H1 (cell line): ENCODE measurements around the gene SPAG16. TPM values are rescaled to one million over a fixed set of nuclear protein-coding genes. Genes with fewer than 3 reads are reported as not detected.
"Not testable (repeated sequence)": the region's sequence is repeated elsewhere in the genome, so short reads cannot be mapped to it uniquely, and the experiment has no call there.

Experiments
- CTCF ChIA-PET: fragments of 300-600 bp; sonication (Branson Sonifier 250); formaldehyde crosslinking; loops from one replicate; lab custom pipeline; 2021; ENCODE audit not compliant: partially characterized antibody; lab: Charles Lee
- POLR2A ChIA-PET: fragments of 300-600 bp; sonication (Branson Sonifier 250); formaldehyde crosslinking; loops from one replicate; lab custom pipeline; 2021; ENCODE audit warnings: inconsistent platforms; ENCODE audit not compliant: partially characterized antibody; lab: Charles Lee
- DNase-seq, 2 experiments: peaks; one replicate each; pipeline versions ENCODE4 v3.0.0 to v3.0.0-alpha.2; 2010 to 2022; ENCODE audit warnings: low spot score in 2 of 2, low read depth in 1 of 2, mixed read lengths in 1 of 2
- FAIRE-seq: peaks from 2 replicates; lab custom pipeline; 2011; peaks lifted over from hg19 to GRCh38; lab: Jason Lieb, UNC
- H2AFZ ChIP-seq: 2 replicates; pipeline ENCODE4 v1.8.1; 2012; ENCODE audit warnings: low read length, inconsistent platforms
- H2AK5ac ChIP-seq: 2 replicates; pipeline ENCODE4 v1.6.1; 2013; ENCODE audit warnings: low read depth, low read length
- H2BK120ac ChIP-seq: replicated peaks from 2 replicates; pipeline ENCODE3; 2013; ENCODE audit warnings: low read depth, low read length, inconsistent platforms
- H2BK12ac ChIP-seq: 2 replicates; pipeline ENCODE4 v1.6.1; 2013; ENCODE audit warnings: low read depth, low read length
- H2BK15ac ChIP-seq: 2 replicates; pipeline ENCODE4 v1.6.1; 2013; ENCODE audit warnings: low read length
- H2BK20ac ChIP-seq: 2 replicates; pipeline ENCODE4 v1.6.1; 2013; ENCODE audit warnings: low read length
- H2BK5ac ChIP-seq: 2 replicates; pipeline ENCODE4 v1.6.1; 2013; ENCODE audit warnings: low read depth, low read length
- H3K14ac ChIP-seq: 2 replicates; pipeline ENCODE4 v1.6.1; 2013; ENCODE audit warnings: inconsistent platforms; ENCODE audit not compliant: insufficient read length
- H3K18ac ChIP-seq: 2 replicates; pipeline ENCODE4 v1.6.1; 2013; ENCODE audit warnings: low read length; ENCODE audit errors: extremely low read depth
- H3K23ac ChIP-seq: 2 replicates; pipeline ENCODE4 v1.6.1; 2013; ENCODE audit warnings: inconsistent platforms; ENCODE audit not compliant: insufficient read length
- H3K23me2 ChIP-seq: 2 replicates; pipeline ENCODE4 v1.6.1; 2013; ENCODE audit warnings: low read depth, low read length
- H3K27ac ChIP-seq: 2 replicates; pipeline ENCODE4 v1.6.1; 2011; ENCODE audit warnings: low read depth, low read length, inconsistent platforms
- H3K27me3 ChIP-seq, 4 experiments: replicated peaks in 1 of 4; 1 replicate in 1 of 4; 2 replicates in 3 of 4; pipeline versions ENCODE4 v1.6.1 to v1.8.1; 2011 to 2013; ENCODE audit warnings: low read length in 3 of 4, mild to moderate bottlenecking in 3 of 4, inconsistent platforms in 2 of 4, mixed read lengths in 2 of 4, moderate library complexity in 1 of 4; ENCODE audit not compliant: control insufficient read depth in 3 of 4, insufficient read depth in 3 of 4; ENCODE audit errors: extremely low read depth in 1 of 4
- H3K36me3 ChIP-seq, 4 experiments: 2 replicates each; pipeline versions ENCODE4 v1.6.1 to v1.8.1; 2011 to 2013; ENCODE audit warnings: mild to moderate bottlenecking in 4 of 4, low read length in 3 of 4, moderate library complexity in 2 of 4, control low read depth in 1 of 4, inconsistent platforms in 1 of 4; ENCODE audit not compliant: insufficient read depth in 4 of 4, control insufficient read depth in 2 of 4
- H3K4ac ChIP-seq: replicated peaks from 2 replicates; pipeline ENCODE3; 2013; ENCODE audit warnings: low read length, low read depth, mixed read lengths, inconsistent platforms; ENCODE audit not compliant: insufficient read length
- H3K4me1 ChIP-seq, 4 experiments: replicated peaks in 1 of 4; 1 replicate in 1 of 4; 2 replicates in 3 of 4; pipeline versions ENCODE4 v1.6.1 to v1.8.1; 2011 to 2013; ENCODE audit warnings: low read length in 3 of 4, inconsistent platforms in 2 of 4, mixed read lengths in 1 of 4; ENCODE audit not compliant: insufficient read depth in 4 of 4, control insufficient read depth in 3 of 4
- H3K4me2 ChIP-seq, 2 experiments: 2 replicates each; pipeline versions ENCODE4 v1.6.1 to v1.8.1; 2011 to 2013; ENCODE audit warnings: low read depth in 2 of 2, low read length in 2 of 2, control low read depth in 1 of 2, inconsistent platforms in 1 of 2, mild to moderate bottlenecking in 1 of 2; ENCODE audit not compliant: insufficient read depth in 1 of 2
- H3K4me3 ChIP-seq, 4 experiments: fragments of 200-600, 300-600 bp in 1 of 4; sonication (generic), shearing (Covaris generic), sonication (Bioruptor Twin) in 1 of 4; 2 replicates each; pipeline versions ENCODE4 v1.5.1 to v1.8.1; 2011 to 2016; ENCODE audit warnings: low read length in 4 of 4, low read depth in 3 of 4, control low read depth in 2 of 4, inconsistent platforms in 2 of 4, mild to moderate bottlenecking in 2 of 4, mixed read lengths in 1 of 4, moderate library complexity in 1 of 4; ENCODE audit not compliant: insufficient read depth in 2 of 4; ENCODE audit errors: extremely low read depth in 1 of 4
- H3K56ac ChIP-seq: replicated peaks from 2 replicates; pipeline ENCODE3; 2013; ENCODE audit warnings: low read depth, mild to moderate bottlenecking, mixed read lengths, low read length, inconsistent platforms; ENCODE audit not compliant: insufficient read length
- H3K79me1 ChIP-seq: 2 replicates; pipeline ENCODE4 v1.6.1; 2013; ENCODE audit warnings: low read depth, low read length, control low read depth
- H3K79me2 ChIP-seq, 2 experiments: 2 replicates each; pipeline versions ENCODE4 v1.6.1 to v1.8.1; 2012 to 2013; ENCODE audit warnings: low read length in 2 of 2, mild to moderate bottlenecking in 2 of 2, inconsistent platforms in 1 of 2; ENCODE audit not compliant: insufficient read depth in 2 of 2, control insufficient read depth in 1 of 2
- H3K9ac ChIP-seq, 4 experiments: replicated peaks in 1 of 4; 1 replicate in 1 of 4; 2 replicates in 3 of 4; pipeline versions ENCODE4 v1.6.1 to v1.8.1; 2011 to 2013; ENCODE audit warnings: low read depth in 3 of 4, low read length in 3 of 4, control low read depth in 2 of 4, mild to moderate bottlenecking in 2 of 4, moderate library complexity in 2 of 4, inconsistent platforms in 1 of 4; ENCODE audit errors: extremely low read depth in 1 of 4
- H3K9me3 ChIP-seq, 2 experiments: 2 replicates each; pipeline versions ENCODE4 v1.6.1 to v1.8.1; 2012 to 2013; ENCODE audit warnings: mild to moderate bottlenecking in 2 of 2, moderate library complexity in 2 of 2, control low read depth in 1 of 2, inconsistent platforms in 1 of 2, low read depth in 1 of 2, low read length in 1 of 2, mixed read lengths in 1 of 2; ENCODE audit not compliant: insufficient read depth in 2 of 2
- H4K20me1 ChIP-seq, 2 experiments: replicated peaks in 1 of 2; 2 replicates each; pipeline versions ENCODE3 to v1.8.1; 2011 to 2013; ENCODE audit warnings: inconsistent platforms in 2 of 2, low read length in 2 of 2, mild to moderate bottlenecking in 1 of 2; ENCODE audit not compliant: insufficient read depth in 2 of 2, control insufficient read depth in 1 of 2
- H4K5ac ChIP-seq: 2 replicates; pipeline ENCODE4 v1.6.1; 2013; ENCODE audit warnings: low read length, low read depth, mixed read lengths, inconsistent platforms; ENCODE audit not compliant: insufficient read length
- H4K8ac ChIP-seq: 2 replicates; pipeline ENCODE4 v1.8.0; 2013; ENCODE audit warnings: mild to moderate bottlenecking, moderate library complexity, low read length, inconsistent platforms; ENCODE audit not compliant: insufficient read depth; ENCODE audit errors: extremely low read depth
- H4K91ac ChIP-seq: replicated peaks from 2 replicates; pipeline ENCODE3; 2013; ENCODE audit warnings: low read length, mixed read lengths, inconsistent platforms; ENCODE audit not compliant: insufficient read length
- WGBS, 2 experiments: shearing (Covaris generic) in 1 of 2; methylation state at CpG; one replicate each; pipeline versions ENCODE4 v1.1.6 to v1.1.7; 2013 to 2015; ENCODE audit warnings: low lambda C conversion rate in 2 of 2, mixed read lengths in 2 of 2, inconsistent platforms in 1 of 2, low coverage in 1 of 2, missing lambda C conversion rate in 1 of 2; ENCODE audit not compliant: insufficient replicate concordance in 2 of 2, insufficient coverage in 1 of 2, insufficient read length in 1 of 2; ENCODE audit errors: extremely low coverage in 1 of 2, missing lambda C conversion rate in 1 of 2; 5-methylcytosine and 5-hydroxymethylcytosine counted together
- polyA plus RNA-seq, 7 experiments: library from polyadenylated mRNA; depleted of rRNA in 3 of 7; stranded (reverse) in 5 of 7; unstranded in 2 of 7; fragments of >200 nt in 5 of 7; fragments of 200-250 nt in 2 of 7; gene quantifications; 1 replicate in 5 of 7; 2 replicates in 1 of 7; 4 replicates in 1 of 7; pipeline versions ENCODE4 v1.2.1 to v1.2.3, GENCODE V29; 2011 to 2013; ENCODE audit warnings: missing spikeins in 2 of 7, mixed read lengths in 2 of 7
- total RNA-seq: library from RNA; stranded (reverse); fragmentation: NEBNext Ultra II Directional; extraction: Animal tissue kit (Norgen Biotek cat#: 25700); gene quantifications from 2 replicates; pipeline ENCODE4 v1.2.1, GENCODE V29; 2021

Gene SPAG16
- total and polyA plus RNA-seq, 2 of the 8 experiments (the other 6 are each of a cell fraction or from before 2014, with no cell fraction given): 6.0 to 14.9 TPM

- H3K4me3 ChIP-seq, DNase-seq, H4K20me1 ChIP-seq, H3K4me2 ChIP-seq, H2AFZ ChIP-seq, H3K79me1 ChIP-seq, H3K27me3 ChIP-seq, H3K9ac ChIP-seq, H3K36me3 ChIP-seq, H3K27ac ChIP-seq, H3K23ac ChIP-seq, H3K4ac ChIP-seq, H3K14ac ChIP-seq, H4K5ac ChIP-seq, H4K91ac ChIP-seq, H4K8ac ChIP-seq, FAIRE-seq, H3K56ac ChIP-seq, H3K18ac ChIP-seq, H2BK120ac ChIP-seq, H2BK5ac ChIP-seq, H2BK20ac ChIP-seq, POLR2A ChIA-PET, H3K79me2 ChIP-seq, H2BK15ac ChIP-seq, H3K4me1 ChIP-seq, H3K23me2 ChIP-seq, CTCF ChIA-PET, H3K9me3 ChIP-seq, H2BK12ac ChIP-seq: not testable (repeated sequence)
- H2AK5ac ChIP-seq: 0 out of 2 replicates have a peak overlapping the region, but pooled peaks have one; percentile 24
- WGBS, 2 experiments: 92% methylated on average over 9 of the region's 9 CpGs; no CpG with 5 or more reads in 1 of the 2 experiments
Observed at GRCh38 chr2:213407027-213407426, 122.8 kb downstream of the SPAG16 start.

GRCh38 chr2:213408426-213409070 is 124.3 kb downstream of the SPAG16 start:
- H3K9me3 ChIP-seq, H2BK15ac ChIP-seq, H3K27me3 ChIP-seq, POLR2A ChIA-PET, H4K8ac ChIP-seq, H2BK120ac ChIP-seq, H2BK5ac ChIP-seq, H3K14ac ChIP-seq, H3K4ac ChIP-seq, H3K4me1 ChIP-seq, H3K27ac ChIP-seq, H3K9ac ChIP-seq, H3K79me2 ChIP-seq, H3K18ac ChIP-seq, H2BK20ac ChIP-seq, H3K4me3 ChIP-seq, CTCF ChIA-PET, H3K79me1 ChIP-seq, H4K91ac ChIP-seq, H3K23me2 ChIP-seq, H4K5ac ChIP-seq, H3K56ac ChIP-seq, H2BK12ac ChIP-seq, H3K36me3 ChIP-seq, H2AK5ac ChIP-seq, DNase-seq, H2AFZ ChIP-seq, H3K23ac ChIP-seq, H4K20me1 ChIP-seq, H3K4me2 ChIP-seq, FAIRE-seq: not testable (repeated sequence)
- 75% methylated on average over 6 of the region's 6 CpGs; no CpG with 5 or more reads in 1 of the 2 experiments for WGBS, 2 experiments
